NB4 (cell line): ENCODE data around the gene GPR55.

Experiments used
- DNase-seq: peaks from one replicate; pipeline ENCODE4 v3.0.0; 2010; ENCODE audit warnings: low read depth
- H3K4me3 ChIP-seq: one replicate; pipeline ENCODE4 v1.5.1; 2011; ENCODE audit warnings: mild to moderate bottlenecking, low read depth, low read length, moderate library complexity
- MYC ChIP-seq: IDR thresholded peaks from 2 replicates; pipeline ENCODE4 v1.6.1; 2011; ENCODE audit warnings: low read depth, low read length
- POLR2A ChIP-seq: IDR thresholded peaks from 2 replicates; pipeline ENCODE4 v1.6.1; 2011; ENCODE audit warnings: mild to moderate bottlenecking; ENCODE audit not compliant: insufficient read length; ENCODE audit errors: extremely low read depth
- TF ChIP-seq, protein P1 (sequence below): IDR thresholded peaks from 2 replicates; pipeline ENCODE4 v1.6.1; 2011; ENCODE audit warnings: low read depth, low read length
- TF ChIP-seq, protein P2 (sequence below): IDR thresholded peaks from one replicate; pipeline ENCODE4 v1.5.1; 2012; ENCODE audit warnings: low read depth, low read length

The GPR55 gene

DNA sequence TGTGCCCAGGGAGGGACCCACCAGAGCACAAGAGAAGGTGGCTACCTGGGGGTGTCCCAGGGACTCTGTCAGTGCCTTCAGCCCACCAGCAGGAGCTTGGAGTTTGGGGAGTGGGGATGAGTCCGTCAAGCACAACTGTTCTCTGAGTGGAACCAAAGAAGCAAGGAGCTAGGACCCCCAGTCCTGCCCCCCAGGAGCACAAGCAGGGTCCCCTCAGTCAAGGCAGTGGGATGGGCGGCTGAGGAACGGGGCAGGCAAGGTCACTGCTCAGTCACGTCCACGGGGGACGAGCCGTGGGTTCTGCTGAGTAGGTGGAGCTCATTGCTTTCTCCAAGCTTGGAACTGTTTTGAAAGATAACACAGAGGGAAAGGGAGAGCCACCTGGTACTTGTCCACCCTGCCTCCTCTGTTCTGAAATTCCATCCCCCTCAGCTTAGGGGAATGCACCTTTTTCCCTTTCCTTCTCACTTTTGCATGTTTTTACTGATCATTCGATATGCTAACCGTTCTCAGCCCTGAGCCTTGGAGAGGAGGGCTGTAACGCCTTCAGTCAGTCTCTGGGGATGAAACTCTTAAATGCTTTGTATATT, 46.3 kb downstream of the GPR55 start:
- TF ChIP-seq, protein P1, sequence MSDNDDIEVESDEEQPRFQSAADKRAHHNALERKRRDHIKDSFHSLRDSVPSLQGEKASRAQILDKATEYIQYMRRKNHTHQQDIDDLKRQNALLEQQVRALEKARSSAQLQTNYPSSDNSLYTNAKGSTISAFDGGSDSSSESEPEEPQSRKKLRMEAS = no peak
- no peak for TF ChIP-seq MYC
- TF ChIP-seq, protein P2, sequence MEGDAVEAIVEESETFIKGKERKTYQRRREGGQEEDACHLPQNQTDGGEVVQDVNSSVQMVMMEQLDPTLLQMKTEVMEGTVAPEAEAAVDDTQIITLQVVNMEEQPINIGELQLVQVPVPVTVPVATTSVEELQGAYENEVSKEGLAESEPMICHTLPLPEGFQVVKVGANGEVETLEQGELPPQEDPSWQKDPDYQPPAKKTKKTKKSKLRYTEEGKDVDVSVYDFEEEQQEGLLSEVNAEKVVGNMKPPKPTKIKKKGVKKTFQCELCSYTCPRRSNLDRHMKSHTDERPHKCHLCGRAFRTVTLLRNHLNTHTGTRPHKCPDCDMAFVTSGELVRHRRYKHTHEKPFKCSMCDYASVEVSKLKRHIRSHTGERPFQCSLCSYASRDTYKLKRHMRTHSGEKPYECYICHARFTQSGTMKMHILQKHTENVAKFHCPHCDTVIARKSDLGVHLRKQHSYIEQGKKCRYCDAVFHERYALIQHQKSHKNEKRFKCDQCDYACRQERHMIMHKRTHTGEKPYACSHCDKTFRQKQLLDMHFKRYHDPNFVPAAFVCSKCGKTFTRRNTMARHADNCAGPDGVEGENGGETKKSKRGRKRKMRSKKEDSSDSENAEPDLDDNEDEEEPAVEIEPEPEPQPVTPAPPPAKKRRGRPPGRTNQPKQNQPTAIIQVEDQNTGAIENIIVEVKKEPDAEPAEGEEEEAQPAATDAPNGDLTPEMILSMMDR = no peak
- TF ChIP-seq POLR2A = no peak
- peak overlapping the region; percentile 23 for H3K4me3 ChIP-seq
- DNase-seq = no peak

DNA sequence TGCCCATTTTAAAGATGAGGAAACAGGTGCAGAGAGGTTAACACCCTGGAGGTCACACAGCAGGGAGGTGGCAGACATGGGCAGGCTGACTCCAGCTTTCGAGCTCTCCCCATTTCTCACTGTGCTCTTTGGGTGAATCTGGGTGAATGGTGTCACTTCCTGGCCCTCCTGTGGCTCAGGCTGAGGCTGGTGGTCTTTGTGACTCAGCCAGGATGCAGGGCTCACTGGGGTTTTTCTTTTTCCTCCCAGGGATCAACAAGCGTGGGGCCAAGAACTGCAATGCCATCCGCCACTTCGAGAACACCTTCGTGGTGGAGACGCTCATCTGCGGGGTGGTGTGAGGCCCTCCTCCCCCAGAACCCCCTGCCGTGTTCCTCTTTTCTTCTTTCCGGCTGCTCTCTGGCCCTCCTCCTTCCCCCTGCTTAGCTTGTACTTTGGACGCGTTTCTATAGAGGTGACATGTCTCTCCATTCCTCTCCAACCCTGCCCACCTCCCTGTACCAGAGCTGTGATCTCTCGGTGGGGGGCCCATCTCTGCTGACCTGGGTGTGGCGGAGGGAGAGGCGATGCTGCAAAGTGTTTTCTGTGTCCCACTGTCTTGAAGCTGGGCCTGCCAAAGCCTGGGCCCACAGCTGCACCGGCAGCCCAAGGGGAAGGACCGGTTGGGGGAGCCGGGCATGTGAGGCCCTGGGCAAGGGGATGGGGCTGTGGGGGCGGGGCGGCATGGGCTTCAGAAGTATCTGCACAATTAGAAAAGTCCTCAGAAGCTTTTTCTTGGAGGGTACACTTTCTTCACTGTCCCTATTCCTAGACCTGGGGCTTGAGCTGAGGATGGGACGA, 47.1 kb downstream of the GPR55 start:
- H3K4me3 ChIP-seq = peak overlapping the region; percentile 23
- TF ChIP-seq, protein P1 = peak; percentile 73
- no peak for TF ChIP-seq POLR2A
- DNase-seq = peak; percentile 99

DNA sequence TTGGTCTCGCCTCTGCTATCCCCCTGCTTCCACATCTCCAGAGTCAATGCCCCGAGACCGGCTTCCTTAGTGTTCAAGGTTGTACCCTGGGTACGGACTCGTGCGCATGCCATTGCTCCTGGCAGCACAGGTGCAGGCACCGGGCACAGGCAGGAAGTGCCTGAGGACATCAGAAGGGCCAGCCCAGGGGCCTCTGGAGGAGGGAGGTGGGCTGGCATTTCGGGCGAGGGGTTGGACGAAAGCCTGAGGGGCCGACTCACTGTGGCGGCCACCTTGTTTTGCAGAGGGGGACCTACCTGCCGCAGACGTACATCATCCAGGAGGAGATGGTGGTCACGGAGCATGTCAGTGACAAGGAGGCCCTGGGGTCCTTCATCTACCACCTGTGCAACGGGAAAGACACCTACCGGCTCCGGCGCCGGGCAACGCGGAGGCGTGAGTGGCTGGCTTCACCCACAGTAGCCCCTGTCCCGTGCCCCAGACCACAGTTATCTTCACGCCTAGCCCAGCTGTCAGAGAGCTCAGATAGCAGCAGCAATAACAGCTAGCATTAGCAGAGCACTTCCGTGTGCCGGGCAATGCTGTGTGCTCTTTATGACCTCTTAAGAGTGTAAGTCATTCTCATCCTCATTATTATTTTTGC, 47.8 kb downstream of the GPR55 start:
- no peak for DNase-seq
- H3K4me3 ChIP-seq = no peak overlapping the region
- TF ChIP-seq POLR2A = no peak
- TF ChIP-seq, protein P1 = no peak
- TF ChIP-seq, protein P2 = no peak
- TF ChIP-seq MYC = no peak

DNA sequence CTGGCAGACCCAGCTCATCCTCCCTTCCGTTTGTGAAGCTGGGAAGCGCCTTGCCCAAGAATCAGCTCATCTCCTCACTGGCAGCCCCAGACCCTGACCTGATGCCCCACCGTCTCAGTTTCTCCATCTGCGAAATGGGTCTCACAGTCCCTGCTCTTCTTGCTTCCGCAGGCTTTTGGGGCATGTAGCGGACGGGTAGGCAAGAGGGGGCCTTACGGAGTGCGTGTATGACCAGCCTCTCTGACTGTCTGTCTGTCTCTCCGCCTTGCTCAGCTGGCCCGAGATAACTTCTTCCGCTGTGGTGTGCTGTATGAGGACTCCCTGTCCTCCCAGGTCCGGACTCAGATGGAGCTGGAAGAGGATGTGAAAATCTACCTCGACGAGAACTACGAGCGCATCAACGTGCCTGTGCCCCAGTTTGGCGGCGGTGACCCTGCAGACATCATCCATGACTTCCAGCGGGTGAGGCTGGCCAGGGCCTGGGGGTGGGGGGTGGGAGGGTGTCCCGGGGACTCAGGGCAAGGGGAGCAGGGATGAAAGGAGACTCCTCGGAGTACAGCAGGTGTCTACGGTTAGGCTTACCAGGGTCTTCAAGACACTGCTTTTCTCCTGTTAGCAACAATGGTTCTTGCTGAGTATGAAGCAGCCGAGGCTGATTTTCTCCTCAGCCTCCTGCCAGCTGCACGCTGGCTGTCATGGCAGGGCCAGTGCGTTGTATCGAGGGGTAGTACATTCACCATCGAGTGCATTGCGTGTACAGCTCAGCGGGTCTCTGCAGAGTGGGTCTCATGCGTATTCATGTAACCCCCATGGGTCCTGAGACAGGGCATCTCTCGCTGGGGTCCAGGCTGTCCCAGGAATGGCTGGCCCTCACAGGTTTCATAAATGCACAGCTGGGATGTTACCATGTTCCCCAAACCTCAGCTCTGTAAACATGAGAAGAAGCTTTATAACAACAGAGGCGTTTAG, 49.4 kb downstream of the GPR55 start:
- no peak overlapping the region for H3K4me3 ChIP-seq
- no peak for TF ChIP-seq MYC
- TF ChIP-seq, protein P2 = no peak
- TF ChIP-seq, protein P1 = no peak
- no peak for DNase-seq

DNA sequence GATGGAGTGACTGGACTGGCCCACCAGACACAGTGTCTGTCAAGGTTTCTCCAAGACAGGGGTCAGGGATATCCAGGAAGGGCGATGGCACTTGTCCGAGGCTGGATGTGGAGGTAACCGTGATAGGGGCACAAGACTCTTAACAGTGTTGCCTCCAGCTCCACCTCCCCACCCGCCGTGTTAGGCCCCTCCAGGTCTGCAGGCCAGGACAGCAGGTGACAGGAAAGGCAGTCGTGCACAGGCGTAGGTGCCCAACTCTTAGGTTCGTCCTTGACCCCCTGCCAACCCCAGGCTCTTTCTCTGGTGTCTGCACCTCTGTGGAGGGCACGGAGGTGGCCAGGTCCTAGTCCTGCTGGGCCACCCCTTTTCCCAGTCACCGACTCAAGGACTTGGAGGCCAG, 50.2 kb downstream of the GPR55 start:
- no peak for DNase-seq
- no peak overlapping the region for H3K4me3 ChIP-seq
- TF ChIP-seq POLR2A (no peak), MYC (no peak)
- TF ChIP-seq, protein P1 = no peak
- TF ChIP-seq, protein P2 = no peak
